Peyer's patch (tissue), 4 donors: ENCODE measurements around the gene STK24.

Experiments
- POLR2A ChIP-seq, 2 donors: fragments of 450-650 bp; IDR thresholded peaks; one replicate each; pipeline ENCODE4 v1.5.1; 2017; ENCODE audit warnings: antibody characterized with exemption in 2 of 2, mild to moderate bottlenecking in 2 of 2, moderate library complexity in 2 of 2
- TF ChIP-seq, protein P1 (sequence below), 6 experiments: fragments of 450-650 bp in 4 of 6; fragments of 200-600 bp in 2 of 6; sonication (generic) in 1 of 6; IDR thresholded peaks; one replicate each; pipeline ENCODE4 v1.5.1; 2017 to 2019; ENCODE audit warnings: antibody characterized with exemption in 6 of 6, mild to moderate bottlenecking in 3 of 6, moderate library complexity in 1 of 6

DNA sequence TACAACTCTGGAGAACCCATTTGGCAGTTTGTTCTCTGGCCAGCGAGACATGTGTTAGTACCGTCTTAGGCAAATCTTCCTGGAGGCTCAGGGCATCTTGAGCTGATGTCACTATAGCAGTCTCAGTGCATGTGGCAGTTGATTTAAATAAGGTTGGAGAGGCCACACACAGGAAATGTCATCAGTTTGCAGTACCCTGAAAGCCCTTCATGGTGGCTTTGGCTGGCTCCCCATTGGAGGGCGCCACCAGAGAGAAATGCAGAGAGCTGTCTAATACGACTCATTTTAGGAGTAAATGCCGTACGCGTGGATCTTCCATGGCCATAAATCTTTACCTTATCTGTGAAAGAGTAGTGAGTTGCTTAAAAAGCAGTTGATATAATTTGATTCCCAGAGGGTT, 163.1 kb downstream of the STK24 start:
- TF ChIP-seq, protein P1, sequence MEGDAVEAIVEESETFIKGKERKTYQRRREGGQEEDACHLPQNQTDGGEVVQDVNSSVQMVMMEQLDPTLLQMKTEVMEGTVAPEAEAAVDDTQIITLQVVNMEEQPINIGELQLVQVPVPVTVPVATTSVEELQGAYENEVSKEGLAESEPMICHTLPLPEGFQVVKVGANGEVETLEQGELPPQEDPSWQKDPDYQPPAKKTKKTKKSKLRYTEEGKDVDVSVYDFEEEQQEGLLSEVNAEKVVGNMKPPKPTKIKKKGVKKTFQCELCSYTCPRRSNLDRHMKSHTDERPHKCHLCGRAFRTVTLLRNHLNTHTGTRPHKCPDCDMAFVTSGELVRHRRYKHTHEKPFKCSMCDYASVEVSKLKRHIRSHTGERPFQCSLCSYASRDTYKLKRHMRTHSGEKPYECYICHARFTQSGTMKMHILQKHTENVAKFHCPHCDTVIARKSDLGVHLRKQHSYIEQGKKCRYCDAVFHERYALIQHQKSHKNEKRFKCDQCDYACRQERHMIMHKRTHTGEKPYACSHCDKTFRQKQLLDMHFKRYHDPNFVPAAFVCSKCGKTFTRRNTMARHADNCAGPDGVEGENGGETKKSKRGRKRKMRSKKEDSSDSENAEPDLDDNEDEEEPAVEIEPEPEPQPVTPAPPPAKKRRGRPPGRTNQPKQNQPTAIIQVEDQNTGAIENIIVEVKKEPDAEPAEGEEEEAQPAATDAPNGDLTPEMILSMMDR (IDR thresholded peaks at IDR 0.05) = no peak
- TF ChIP-seq POLR2A (IDR thresholded peaks at IDR 0.05) = no peak
